AG04449 (cell line): Measurements from ENCODE around the gene RTTN.

Source experiments
- CTCF ChIA-PET: fragments of 350-600 bp; formaldehyde crosslinking; extraction: SDS; loops from one replicate; lab custom pipeline; 2021; ENCODE audit warnings: antibody characterized with exemption; lab: Yijun Ruan, JAX
- POLR2A ChIA-PET: fragments of 400-600, 350-600 bp; formaldehyde crosslinking; extraction: SDS; loops from one replicate; lab custom pipeline; 2020; ENCODE audit warnings: antibody characterized with exemption, inconsistent platforms; lab: Yijun Ruan, JAX
- DNase-seq: peaks from one replicate; pipeline ENCODE4 v3.0.0-alpha.2; 2010; ENCODE audit warnings: low read depth, low spot score
- H3K4me3 ChIP-seq: 2 replicates; pipeline ENCODE4 v1.5.1; 2011; ENCODE audit warnings: low read depth, mild to moderate bottlenecking, control low read depth, low read length
- TF ChIP-seq, protein P1 (sequence below): IDR thresholded peaks from one replicate; pipeline ENCODE4 v1.5.1; 2011; ENCODE audit warnings: mild to moderate bottlenecking, moderate library complexity, low read length, control low read depth, inconsistent platforms; ENCODE audit not compliant: insufficient read depth; ENCODE audit errors: missing control alignments

The RTTN gene

DNA sequence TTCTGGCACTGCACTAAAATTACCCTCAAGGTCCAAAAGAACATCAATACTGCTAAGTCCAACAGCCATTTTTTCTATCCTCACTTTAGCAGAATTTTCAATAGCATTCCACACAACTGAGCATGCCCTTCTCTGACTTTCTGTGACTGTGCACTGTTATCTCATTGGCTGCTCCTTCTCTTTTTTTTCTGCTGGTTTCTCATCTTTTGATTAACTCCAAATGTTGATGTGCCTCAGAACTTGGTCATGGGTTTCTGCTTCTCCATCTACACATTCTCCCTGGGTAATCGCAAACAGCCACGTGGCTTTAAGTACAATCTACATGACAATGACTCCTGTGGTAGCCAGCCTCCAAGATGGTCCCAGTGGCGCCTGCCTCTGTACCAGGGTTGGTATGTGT is 182.9 kb downstream of the RTTN start:
- no peak for DNase-seq
- no peak overlapping the region for H3K4me3 ChIP-seq
- TF ChIP-seq, protein P1, sequence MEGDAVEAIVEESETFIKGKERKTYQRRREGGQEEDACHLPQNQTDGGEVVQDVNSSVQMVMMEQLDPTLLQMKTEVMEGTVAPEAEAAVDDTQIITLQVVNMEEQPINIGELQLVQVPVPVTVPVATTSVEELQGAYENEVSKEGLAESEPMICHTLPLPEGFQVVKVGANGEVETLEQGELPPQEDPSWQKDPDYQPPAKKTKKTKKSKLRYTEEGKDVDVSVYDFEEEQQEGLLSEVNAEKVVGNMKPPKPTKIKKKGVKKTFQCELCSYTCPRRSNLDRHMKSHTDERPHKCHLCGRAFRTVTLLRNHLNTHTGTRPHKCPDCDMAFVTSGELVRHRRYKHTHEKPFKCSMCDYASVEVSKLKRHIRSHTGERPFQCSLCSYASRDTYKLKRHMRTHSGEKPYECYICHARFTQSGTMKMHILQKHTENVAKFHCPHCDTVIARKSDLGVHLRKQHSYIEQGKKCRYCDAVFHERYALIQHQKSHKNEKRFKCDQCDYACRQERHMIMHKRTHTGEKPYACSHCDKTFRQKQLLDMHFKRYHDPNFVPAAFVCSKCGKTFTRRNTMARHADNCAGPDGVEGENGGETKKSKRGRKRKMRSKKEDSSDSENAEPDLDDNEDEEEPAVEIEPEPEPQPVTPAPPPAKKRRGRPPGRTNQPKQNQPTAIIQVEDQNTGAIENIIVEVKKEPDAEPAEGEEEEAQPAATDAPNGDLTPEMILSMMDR = no peak
- CTCF ChIA-PET = no interaction called here
- POLR2A ChIA-PET = no interaction called here

DNA sequence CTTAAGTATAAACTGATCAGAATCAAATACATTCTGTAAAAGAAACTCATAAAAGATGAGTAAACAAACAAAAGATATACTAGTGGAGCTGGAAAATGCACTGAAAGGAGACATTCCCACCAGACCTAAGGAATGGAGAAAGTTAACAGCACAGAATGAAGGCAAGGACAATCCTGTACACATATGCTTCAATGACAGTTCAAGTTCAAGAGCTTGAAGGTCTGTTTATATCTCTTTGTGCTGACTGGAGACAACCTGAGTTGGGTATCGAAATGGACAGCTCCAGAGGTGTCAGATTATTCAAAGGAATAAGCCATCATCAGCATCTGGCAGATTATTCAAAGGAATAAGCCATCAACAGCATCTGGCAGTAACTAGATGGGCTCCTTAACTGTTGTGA is 184.0 kb downstream of the RTTN start:
- TF ChIP-seq, protein P1 = no peak
- POLR2A ChIA-PET = no interaction called here
- CTCF ChIA-PET = no interaction called here
- DNase-seq = no peak
- no peak overlapping the region for H3K4me3 ChIP-seq

DNA sequence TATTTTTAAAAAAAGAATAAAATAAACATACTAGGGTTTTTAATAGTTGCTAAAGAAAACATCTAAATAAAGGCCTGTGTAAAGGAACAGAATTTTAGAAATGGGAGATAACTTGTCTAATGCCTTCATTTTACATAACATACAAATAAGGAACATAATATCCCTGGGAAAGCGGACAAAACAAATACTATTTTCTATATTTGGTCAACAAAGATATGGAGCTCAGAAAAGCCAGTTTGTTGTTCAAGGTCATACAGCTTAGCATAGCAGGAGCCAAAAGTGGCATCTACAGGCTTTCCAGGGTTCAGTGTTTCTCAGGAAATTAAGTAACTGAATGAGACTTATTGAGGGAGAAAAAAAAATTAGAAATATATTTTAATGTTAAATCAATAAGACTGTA is 184.4 kb downstream of the RTTN start:
- no peak for DNase-seq
- CTCF ChIA-PET = no interaction called here
- POLR2A ChIA-PET = no interaction called here
- H3K4me3 ChIP-seq = no peak overlapping the region
- TF ChIP-seq, protein P1 = no peak

DNA sequence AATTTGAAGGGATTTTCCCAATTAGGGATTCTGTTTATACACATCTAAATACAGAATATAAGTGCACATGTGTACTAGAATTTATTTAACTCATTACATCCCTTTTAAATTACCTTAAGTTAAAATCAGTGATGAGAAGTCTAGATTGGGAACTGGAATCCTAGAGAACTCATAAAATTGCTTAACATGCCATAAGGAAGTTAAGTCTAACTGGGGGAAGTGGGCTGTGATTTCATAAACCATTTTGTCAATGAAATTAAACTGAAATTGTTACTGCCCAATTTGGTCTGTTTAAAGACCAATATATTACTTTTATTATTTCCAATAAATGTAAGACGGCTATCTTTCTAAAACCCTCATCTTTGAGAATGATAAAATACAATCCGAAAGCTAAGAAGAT is 185.5 kb downstream of the RTTN start:
- no peak for DNase-seq
- ChIA-PET CTCF (no interaction called here), POLR2A (no interaction called here)
- TF ChIP-seq, protein P1 = no peak
- no peak overlapping the region for H3K4me3 ChIP-seq

DNA sequence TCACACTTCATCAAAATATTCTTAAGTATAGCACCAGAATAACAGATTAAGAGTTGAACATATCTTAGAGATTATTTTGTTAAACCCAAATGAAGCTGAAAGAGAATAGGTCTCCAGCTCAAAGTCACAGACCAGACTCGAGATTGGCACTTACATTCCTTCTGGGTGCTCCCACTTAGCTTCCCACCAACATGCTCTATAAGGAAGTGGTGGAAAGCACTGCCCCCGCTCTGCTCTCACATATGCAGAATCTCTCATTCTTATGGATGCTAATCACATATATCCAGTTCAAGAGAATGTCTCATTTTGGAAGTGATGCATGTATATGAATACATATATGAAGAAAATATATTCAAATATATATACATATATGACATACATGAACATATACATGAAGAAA is 186.4 kb downstream of the RTTN start:
- TF ChIP-seq, protein P1 = no peak
- DNase-seq = no peak
- ChIA-PET POLR2A (no interaction called here), CTCF (interaction anchor here (1.7 kb wide), 1 partner anchor 10 kb away, joined by 6 read pairs; no protein-coding TSS in a partner anchor)
- H3K4me3 ChIP-seq = no peak overlapping the region

DNA sequence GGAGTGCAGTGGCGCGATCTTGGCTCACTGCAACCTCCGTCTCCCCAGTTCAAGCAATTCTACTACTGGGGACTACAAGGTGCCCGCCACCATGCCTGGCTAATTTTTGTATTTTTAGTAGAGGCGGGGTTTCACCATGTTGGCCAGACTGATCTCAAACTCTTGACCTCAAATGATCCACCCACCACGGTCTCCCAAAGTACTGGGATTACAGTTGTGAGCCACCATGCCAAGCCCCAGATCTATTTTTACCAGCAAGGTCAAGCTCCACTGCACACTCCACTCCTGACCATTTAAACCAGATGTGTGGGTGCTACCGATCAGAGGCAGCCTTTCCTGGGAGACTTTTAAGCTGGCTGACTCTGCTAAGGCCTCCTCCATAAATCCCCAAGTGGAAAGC is 190.4 kb downstream of the RTTN start:
- no peak for DNase-seq
- ChIA-PET POLR2A (no interaction called here), CTCF (no interaction called here)
- TF ChIP-seq, protein P1 = no peak
- no peak overlapping the region for H3K4me3 ChIP-seq
